ENCODE measurements around the gene C17orf114.

The C17orf114 gene

GRCh38 chr17:4788159-4788806, 13.8 kb downstream of the C17orf114 start:
- no peak for DNase-seq (ENCODE audit: extremely low read depth in 1 of 2, low read depth in 1 of 2)

- no peak for DNase-seq (ENCODE audit: extremely low read depth in 1 of 2, low read depth in 1 of 2)
These were observed 15.6 kb downstream of the C17orf114 start for GRCh38 chr17:4786516-4786915.

- DNase-seq (ENCODE audit: extremely low read depth in 1 of 2, low read depth in 1 of 2) = no peak
These were observed 16.0 kb downstream of the C17orf114 start, which contains the start of gene VMO1 for GRCh38 chr17:4786106-4786511. Gene VMO1, minus strand, starts transcription at chr17:4786364. Its CDS starts 12 bp downstream, at chr17:4786352.

GRCh38 chr17:4785311-4786105, 16.6 kb downstream of the C17orf114 start:
- no peak for DNase-seq (ENCODE audit: extremely low read depth in 1 of 2, low read depth in 1 of 2)

GRCh38 chr17:4782652-4783051, 19.5 kb downstream of the C17orf114 start:
- DNase-seq (ENCODE audit: extremely low read depth in 1 of 2, low read depth in 1 of 2) = no peak

- no peak for DNase-seq (ENCODE audit: extremely low read depth in 1 of 2, low read depth in 1 of 2)
These were observed 21.7 kb downstream of the C17orf114 start for GRCh38 chr17:4780325-4780955.

- DNase-seq (ENCODE audit: extremely low read depth in 1 of 2, low read depth in 1 of 2) = no peak
These were observed 24.0 kb downstream of the C17orf114 start for GRCh38 chr17:4777969-4778760.

- DNase-seq (ENCODE audit: extremely low read depth in 1 of 2, low read depth in 1 of 2) = no peak
These were observed 29.9 kb downstream of the C17orf114 start for GRCh38 chr17:4772235-4772613.

- DNase-seq (ENCODE audit: extremely low read depth in 1 of 2, low read depth in 1 of 2) = no peak
These were observed 30.5 kb downstream of the C17orf114 start, which contains the start of gene TM4SF5 for GRCh38 chr17:4771519-4772234. Gene TM4SF5, plus strand, starts transcription at chr17:4771886. Its CDS starts 37 bp downstream, at chr17:4771923.

- DNase-seq (ENCODE audit: extremely low read depth in 1 of 2, low read depth in 1 of 2) = no peak
These were observed 32.5 kb downstream of the C17orf114 start for GRCh38 chr17:4769628-4770027.

GRCh38 chr17:4768298-4768697, 33.8 kb downstream of the C17orf114 start:
- no peak for DNase-seq (ENCODE audit: extremely low read depth in 1 of 2, low read depth in 1 of 2)

GRCh38 chr17:4766723-4767122, 35.4 kb downstream of the C17orf114 start:
- DNase-seq (ENCODE audit: extremely low read depth in 1 of 2, low read depth in 1 of 2) = no peak

GRCh38 chr17:4766201-4766600, 35.9 kb downstream of the C17orf114 start:
- no peak for DNase-seq (ENCODE audit: extremely low read depth in 1 of 2, low read depth in 1 of 2)

- DNase-seq (ENCODE audit: extremely low read depth in 1 of 2, low read depth in 1 of 2) = no peak
These were observed 37.5 kb downstream of the C17orf114 start for GRCh38 chr17:4764595-4764994.

- no peak for DNase-seq (ENCODE audit: extremely low read depth in 1 of 2, low read depth in 1 of 2)
These were observed 42.3 kb downstream of the C17orf114 start for GRCh38 chr17:4759776-4760236.

GRCh38 chr17:4753392-4753791, 48.7 kb downstream of the C17orf114 start:
- DNase-seq (ENCODE audit: extremely low read depth in 1 of 2, low read depth in 1 of 2) = no peak

- DNase-seq (ENCODE audit: extremely low read depth in 1 of 2, low read depth in 1 of 2) = no peak
These were observed 50.2 kb downstream of the C17orf114 start for GRCh38 chr17:4751932-4752331.
